OCI-M1 (cell line): Measurements from ENCODE around the gene RAB13.
A peak's percentile ranks its signal among the peaks of the same experiment; 100 is the strongest.
"Not testable (repeated sequence)": the region's sequence is repeated elsewhere in the genome, so short reads cannot be mapped to it uniquely, and the experiment has no call there.

ENCODE experiments used
- DNase-seq: peaks from one replicate; lab custom pipeline; 2025; lab: John Stamatoyannopoulos, UW

The RAB13 gene

DNA sequence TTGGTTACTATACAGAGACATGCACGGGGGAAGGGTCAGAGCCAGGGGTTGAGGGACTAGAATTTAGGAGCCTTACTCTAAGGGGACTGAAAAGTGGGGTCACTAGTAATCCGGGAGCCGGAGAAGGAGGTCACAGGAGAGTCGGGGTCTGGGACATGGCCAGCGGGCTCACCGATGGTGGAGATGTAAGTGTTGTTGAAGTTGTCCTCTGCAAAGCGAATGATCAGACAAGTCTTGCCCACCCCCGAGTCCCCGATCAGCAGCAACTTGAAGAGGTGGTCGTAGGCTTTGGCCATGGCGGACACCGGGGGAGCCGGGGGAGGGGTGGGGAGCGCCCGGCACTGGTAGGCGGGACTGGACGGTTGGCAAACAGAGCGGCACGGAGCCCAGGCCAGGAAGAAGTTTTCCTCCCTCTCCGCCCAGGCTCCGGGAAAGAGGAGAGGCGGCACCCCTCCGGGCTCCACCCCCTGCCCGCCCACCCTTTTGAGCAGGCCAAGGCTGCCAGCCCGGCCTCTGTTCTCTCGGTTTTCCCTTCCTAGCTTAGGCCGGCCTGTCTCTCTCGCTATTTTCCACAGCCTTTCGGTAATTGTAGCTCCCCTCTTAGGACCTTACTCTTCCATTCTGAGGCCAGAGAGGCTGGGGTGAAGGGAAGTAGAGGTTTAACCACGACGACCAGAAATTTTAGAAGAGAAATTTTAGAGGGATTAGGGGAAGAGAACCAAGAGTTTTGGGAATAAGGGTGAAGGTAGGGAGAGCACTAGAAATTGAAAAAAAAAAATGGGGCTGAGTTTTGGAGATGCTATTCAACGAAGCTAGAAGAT lies at the start of gene RAB13:
Gene RAB13, minus strand, starts transcription at position 399 of the 821 bp plus-strand sequence. Its CDS starts 103 bp downstream, at position 296.
- peak; percentile 82 for DNase-seq

DNA sequence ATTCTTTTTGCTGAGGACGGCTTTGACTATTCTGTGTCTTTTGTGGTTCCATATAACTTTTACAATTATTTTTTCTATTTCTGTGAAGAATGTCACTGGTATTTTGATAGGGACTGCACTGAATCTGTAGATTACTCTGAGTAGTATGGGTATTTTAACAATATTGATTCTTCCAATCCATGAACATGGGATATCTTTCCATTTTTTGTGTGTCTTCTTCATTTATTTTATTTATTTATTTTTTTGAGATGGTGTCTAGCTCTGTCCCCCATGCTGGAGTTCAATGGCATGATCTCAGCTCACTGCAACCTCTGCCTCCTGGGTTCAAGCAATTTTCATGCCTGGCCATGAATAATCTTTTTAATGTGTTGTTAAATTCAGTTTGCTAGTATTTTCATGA lies 47.6 kb upstream of the RAB13 start:
- not testable (repeated sequence) for DNase-seq

DNA sequence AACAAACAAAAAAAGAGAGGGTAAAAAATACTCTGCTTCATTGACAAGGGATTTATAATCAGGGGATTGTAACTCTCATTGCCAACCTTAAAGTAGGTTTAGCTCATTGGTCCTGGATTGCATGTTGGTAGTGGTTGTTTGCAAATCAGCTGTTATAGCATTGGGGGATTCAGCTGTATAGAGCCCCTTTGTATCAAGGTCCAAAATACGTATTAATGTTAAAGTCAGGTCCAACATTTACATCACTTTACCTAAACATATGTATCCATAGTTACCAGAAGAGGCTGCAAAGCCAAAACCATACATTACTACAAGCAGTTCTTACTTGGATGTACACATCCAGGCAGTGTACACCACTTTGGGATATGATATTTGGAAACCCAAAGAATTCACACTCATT lies 33.8 kb upstream of the RAB13 start:
- DNase-seq, result no peak

DNA sequence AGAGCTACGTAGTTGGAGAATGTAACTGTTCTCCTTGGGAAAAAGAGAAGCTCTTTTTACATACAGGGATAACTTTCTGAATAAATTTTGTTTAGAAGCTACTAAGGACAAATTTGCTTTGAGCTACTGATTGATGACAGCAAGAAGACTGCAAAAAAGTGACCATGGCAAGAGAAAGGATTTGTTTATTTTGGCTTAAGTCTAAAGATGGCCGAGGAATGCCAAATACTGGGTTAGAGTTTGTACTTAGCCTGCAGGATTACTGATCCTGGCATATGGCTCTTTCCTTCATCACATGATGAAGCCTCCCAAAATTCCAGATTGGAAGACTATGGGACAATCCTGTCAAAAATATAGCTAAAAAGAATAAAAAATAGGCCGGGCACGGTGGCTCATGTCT lies 33.1 kb upstream of the RAB13 start:
- DNase-seq, result no peak

DNA sequence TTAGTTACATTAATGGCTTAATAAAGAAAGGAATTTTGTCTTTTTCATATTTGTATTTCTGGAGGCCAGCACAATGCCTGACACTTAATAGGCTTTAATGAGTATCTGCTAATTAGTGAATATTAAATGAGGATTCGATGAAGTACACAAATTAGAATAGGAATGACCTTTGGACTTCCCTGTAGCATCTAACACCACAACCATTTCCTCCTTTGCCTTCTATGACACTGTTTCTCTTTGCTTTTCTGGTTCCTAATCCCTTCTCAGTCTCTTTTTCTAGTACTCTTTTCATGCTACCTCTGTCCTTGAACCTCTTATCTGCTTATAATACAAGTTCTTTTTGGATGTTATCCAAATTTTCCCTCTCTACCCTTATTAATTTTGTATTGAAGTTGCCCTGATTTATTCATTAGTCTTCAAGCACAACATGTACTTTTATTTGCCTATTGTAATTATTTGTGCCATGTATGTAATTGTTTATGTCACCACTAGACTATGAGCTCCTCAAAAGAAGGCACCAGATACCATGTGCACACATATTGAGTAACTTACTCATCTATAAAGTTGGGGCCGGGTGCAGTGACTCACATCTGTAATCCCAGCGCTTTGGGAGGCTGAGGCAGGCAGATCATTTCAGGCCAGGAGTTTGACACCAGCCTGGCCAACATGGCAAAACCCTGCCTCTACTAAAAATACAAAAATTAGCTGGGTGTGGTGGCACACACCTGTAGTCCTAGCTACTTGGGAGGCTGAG lies 28.2 kb upstream of the RAB13 start:
- DNase-seq, result no peak

DNA sequence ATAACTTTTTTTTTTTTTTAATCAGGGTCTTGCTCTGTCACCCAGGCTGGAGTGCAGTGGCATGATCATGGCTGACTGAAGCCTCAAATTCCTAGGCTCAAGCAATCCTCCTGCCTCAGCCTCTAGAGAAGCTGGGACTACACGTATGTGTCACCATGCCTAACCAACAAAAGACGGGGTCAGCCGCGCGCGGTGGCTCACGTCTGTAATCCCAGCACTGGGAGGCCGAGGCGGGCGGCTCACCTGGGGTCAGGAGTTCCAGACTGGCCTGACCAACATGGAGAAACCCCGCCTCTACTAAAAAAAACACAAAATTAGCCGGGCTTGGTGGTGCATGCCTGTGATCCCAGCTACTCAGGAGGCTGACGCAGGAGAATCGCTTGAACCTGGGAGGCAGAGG lies 26.4 kb upstream of the RAB13 start:
- not testable (repeated sequence) for DNase-seq

DNA sequence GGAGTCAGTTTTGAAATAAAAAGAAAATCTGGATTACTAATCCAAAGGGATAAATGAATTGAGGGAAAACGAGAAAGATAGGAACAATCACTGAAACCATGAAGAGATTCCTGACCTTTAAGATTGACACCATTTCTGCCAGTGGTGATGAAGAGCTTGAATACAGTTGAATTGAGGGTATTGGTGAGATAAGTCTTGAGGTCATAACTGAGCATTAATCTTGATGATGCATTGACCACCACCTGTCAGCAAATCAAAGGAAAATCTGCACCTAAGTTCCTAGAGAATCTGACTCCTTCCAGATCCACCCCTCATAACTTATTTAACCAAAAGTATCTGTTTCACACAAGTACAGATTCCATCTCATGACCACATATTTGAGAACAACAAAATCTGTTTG lies 26.0 kb upstream of the RAB13 start:
- DNase-seq, result no peak

DNA sequence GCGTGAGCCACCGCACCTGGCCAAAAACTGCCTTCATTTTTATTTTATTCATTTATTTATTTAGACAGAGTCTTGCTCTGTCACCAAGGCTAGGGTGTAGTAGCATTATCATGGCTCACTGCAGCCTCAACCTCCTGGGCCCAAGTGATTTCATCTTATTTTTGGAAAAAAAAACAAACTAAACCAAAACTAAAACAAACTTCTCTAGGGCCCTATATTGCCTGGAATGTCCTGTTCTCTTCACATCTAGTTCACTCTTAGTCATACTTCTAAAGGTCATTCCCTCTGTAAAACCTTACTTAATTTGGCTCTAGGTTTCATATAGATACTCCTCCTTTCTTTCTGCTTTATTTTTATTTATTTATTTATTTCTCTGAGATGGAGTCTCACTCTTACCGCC lies 20.0 kb upstream of the RAB13 start:
- DNase-seq, result no peak

DNA sequence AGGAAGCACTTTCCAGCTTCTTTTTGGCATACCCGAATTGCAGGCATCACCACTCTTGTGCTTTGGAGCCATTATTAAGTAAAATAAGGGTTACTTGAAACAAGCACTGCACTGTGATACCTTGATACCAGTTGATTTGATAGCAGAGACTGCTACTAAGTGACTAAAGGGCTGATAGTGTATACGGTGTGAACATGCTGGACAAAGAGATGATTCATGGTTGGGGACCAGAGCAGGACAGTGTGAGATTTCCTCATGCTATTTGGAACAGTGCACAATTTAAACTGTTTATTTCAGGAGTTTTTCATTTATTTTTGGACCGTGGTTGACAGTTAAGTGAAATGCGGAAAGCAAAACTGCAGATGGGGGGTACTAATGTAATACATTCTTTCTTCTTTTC lies 14.3 kb upstream of the RAB13 start:
- no peak for DNase-seq

DNA sequence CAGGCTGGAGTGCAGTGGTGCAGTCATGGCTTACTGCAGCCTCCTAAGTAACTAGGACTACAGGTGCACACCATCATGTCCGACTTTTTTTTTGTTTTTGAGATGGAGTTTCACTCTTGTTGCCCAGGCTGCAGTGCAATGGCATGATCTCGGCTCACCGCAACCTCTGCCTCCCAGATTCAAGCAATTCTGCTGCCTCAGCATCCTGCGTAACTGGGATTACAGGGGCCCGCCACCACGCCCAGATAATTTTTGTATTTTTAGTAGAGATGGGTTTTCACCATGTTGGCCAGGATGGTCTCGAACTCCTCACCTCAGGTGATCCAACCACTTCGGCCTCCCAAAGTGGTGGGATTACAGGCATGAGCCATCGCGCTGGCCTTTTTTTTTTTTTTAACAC lies 10.7 kb upstream of the RAB13 start:
- not testable (repeated sequence) for DNase-seq

DNA sequence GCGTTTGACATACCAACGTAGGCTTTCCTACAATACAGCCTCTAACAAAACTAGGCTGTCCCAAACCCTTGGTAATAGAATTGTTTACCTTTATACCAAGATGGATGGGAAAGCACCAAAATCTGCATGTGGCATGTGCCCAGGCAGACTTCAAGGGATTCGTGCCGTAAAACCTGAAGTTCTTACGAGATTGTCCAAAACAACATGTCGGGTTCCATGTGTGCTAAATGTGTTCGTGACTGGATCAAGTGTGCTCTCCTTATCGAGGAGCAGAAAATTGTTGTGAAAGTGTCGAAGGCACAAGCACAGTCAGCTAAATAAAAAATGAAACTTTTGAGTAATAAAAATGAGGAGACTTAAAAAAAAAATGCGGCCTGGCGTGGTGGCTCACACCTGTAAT lies 9.5 kb upstream of the RAB13 start:
- DNase-seq, result no peak

DNA sequence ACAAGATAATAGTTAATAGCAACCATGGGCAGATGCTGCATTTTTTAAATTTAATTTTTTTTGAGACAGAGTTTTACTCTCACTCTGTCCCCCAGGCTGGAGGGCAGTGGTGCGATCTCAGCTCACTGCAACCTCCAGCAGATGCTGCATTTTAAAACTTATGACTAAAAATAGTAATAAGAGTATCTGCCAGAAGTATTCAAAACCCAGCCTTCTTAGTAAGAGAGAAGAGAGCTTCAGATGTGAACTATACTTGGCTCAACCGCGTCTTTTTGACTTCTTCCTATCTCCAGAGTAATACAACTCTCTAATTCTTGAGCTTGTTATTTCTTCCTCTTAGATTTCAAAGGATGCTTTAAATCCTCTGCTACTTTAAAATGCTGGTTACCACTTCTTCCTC lies 9.1 kb upstream of the RAB13 start:
- no peak for DNase-seq

DNA sequence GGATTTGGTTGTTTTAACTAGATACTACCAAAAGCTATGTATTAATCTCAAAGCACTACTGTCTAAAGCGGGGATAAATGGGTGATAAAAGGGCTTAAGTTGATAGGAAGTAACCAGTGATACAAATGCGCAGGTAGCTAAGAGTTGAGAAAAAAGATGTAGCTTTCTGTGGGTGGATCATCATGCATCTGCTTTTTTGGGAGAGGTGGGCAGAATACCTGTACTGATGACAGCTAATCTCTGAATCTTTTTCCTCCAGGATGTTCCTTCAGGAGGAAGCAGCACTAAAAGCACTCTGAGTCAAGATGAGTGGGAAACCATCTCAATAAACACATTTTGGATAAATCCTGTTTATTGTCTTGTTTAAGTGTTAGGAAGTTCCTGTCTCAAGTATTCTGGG lies 5.7 kb upstream of the RAB13 start:
- DNase-seq, result no peak

DNA sequence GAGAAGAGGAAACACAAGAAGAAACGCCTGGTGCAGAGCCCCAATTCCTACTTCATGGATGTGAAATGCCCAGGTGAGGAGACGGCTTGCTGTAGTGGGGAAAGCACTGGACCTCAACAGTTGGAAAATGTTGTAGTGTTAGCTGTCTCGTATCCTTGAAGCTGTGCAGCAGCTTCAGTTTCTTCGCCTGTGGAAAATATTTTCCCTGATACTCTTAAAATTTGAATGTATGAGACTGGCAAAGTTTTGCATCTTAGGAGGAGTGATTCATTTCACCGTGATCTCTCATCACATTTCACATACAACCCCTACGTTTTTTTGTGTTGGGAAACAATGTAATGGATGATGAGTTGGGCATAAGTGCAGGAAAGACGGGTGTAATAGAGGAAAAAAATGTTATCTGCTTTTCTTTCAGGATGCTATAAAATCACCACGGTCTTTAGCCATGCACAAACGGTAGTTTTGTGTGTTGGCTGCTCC lies 5.1 kb upstream of the RAB13 start:
- no peak for DNase-seq

DNA sequence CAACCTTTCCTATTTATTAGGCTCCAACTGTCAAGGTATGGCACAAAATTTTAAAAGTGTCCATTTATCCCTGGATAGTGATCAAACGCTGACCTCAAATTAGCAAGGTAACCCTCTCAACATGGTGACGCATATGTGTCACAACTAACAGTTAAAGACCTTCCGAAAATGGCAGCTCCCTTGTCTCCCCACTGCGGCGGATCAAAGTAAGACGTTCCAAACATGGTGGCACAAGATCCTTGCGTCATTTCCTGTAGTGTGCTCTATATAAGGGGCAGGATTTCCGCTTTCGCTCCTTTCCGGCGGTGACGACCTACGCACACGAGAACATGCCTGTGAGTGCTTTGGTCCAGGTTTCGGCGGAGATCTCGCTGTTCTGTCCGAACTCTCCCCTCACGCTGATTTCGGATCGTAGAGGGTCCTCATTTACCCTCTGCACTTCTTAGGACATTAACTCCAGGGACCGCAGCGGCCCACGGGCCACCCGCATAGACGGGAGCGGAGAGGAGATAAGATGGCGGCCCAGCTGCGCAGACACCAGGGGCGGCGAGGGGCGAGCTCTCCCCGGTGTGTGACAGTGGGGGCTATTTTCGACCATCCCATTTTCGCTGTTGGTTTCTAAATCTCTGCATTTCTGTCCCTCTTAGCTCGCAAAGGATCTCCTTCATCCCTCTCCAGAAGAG lies 4.5 kb upstream of the RAB13 start, which contains the start of gene RPS27:
Gene RPS27, plus strand, starts transcription at position 295 of the 683 bp plus-strand sequence. Its CDS starts 35 bp downstream, at position 330.
- DNase-seq, result peak; percentile 99

DNA sequence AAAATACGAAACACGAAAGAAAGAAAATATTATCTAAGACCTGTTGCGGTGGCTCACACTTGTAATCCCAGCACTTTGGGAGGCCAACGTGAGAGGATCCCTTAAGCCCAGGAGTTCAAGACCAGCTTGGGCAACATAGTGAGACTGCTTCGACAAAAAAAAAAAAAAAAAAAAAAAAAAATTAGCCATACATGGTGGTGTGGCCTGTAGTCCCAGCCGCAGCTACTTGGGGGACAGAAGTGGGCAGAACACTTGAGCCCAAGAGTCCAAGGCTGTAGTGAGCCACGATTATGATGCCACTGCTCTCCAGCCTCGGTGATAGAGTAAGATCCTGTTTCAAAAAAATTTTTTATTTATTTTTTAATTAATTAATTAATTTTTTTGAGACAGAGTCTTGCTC lies 1.5 kb upstream of the RAB13 start:
- DNase-seq, result no peak

DNA sequence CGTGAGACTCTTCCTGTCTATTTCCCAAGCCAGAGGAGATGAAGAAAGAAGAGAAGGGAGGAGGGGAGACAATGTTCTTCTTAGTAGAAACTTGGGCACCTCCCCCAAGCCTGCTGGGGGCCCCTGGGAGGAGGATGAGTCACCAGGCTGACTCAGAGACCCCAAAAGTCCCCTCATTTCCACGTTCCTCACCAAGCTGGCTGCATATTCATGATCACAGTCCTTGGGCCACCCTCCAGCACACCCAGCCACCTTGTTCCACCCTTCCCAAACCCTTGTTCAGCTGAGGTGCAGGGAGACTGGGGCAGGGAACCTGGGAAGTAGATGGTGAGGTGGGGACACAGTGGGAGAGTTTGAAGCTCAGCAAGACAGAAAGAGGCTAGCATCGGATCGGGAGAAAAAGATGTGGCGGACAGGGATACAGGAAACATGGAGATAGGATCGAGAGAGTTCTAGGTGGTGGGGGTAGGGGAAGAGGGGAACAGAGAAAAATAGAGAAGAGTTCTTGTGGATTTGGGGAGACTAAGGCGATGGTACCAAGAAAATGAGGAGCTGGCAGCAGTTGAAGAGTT lies 712 bp downstream of the RAB13 start:
- peak; percentile 55 for DNase-seq

DNA sequence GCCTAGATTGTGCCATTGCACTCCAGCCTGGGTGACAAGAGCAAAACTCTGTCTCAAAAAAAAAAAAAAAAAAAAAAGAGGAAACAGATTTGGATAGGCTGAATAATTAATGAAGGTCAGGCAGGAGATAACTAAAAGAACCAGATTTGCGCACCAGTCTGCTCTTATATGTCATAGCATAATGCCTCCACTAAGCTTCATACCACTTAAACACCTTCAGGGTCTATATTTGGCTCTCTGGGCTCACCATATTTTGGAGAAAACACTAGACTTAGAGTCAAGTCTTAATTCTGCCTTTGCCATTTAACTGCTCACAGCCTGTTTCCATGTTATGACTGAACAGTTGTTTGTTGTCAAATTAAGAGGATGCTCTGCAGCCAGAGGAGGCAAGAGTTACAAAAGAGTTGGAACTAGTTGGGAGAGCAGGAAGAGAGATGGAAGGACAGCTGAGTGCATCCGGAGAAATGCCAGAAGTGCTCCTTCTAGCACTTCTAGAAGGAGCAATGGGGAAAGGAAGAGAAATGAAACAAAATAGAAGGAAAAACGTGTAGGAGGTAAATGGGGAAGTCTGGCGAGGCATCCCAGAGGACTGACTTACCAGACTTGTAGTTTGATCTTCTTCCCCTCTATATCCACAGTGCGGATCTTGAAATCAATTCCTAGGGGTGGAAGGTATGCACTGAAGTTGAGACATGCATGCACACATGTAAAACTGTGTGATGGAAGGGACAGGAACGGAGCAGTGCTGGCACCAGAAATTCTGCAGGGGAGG lies 1.8 kb downstream of the RAB13 start:
- DNase-seq, result no peak

DNA sequence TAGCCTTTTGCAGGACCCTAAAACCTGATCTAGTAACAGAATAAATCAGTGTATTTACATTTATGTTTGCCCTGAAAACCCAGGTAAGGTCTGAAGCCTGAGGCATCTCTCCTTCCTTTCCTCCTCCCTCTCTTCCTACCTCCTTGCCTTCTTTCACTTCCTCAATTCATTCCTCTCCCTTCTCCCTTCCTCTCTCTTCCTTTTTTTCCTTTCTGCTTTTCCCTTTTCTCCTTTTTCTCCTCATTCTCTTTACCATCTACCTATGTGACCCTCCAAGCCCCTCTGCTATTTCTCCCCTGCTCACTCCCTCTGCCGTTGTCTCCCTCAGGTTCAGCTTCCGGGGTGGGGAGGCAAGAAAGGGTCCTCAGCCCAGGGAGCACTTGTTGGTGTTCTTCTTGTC lies 4.4 kb downstream of the RAB13 start:
- not testable (repeated sequence) for DNase-seq

DNA sequence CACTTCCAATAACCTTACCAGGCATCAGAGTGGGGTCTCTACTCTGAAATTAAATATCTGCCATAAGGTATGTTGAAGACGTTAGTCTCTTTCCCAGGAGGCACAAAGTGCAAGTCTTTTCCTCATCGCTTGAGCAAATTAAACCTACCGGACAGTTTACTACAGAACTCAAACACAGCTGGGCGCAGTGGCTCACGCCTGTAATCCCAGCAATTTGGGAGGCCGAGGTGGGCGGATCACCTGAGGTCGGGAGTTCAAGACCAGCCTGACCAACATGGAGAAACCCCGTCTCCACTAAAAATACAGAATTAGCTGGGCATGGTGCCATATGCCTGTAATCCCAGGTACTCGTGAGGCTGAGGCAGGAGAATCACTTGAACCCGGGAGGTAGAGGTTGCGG lies 7.0 kb downstream of the RAB13 start:
- DNase-seq, result not testable (repeated sequence)

DNA sequence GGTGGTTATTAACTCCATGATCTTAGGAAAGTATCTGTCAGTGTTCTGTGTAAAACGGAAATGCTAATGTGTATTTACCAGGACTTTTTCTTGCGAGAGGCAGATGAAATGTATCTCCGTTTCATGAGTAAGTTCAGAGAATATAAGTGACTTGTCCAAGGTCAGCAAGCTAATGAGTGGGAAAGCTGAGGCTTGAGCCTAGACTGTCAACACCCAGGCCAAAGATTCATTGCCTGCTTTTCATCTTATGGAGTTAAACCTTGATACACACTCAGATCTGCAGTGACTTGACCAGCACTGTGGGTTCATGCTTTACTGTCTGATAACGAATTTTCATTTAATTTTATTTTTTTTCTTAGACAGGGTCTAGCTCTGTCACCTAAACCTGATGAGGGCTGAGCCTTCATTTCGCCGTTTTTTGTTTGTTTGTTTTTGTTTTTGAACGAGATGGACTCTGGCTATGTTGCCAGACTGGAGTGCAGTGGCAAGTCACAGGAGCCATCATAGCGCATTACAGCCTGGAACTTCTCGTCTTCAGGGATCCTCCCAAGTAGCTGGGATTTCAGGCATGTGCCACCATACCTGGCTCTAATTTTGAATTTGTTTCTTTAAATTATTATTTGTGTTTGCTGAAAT lies 7.7 kb downstream of the RAB13 start:
- peak; percentile 75 for DNase-seq
